GM19025 (cell line): ENCODE data around the gene TNRC18.
"Not testable (repeated sequence)": the region's sequence is repeated elsewhere in the genome, so short reads cannot be mapped to it uniquely, and the experiment has no call there.

Source experiments
- ATAC-seq: cut with Tn5 transposase; IDR thresholded peaks from one replicate; pipeline ENCODE4 v1.9.1; 2021; ENCODE audit warnings: mild to moderate bottlenecking, low read depth, moderate library complexity; ENCODE audit not compliant: unreplicated experiment

The TNRC18 gene

DNA sequence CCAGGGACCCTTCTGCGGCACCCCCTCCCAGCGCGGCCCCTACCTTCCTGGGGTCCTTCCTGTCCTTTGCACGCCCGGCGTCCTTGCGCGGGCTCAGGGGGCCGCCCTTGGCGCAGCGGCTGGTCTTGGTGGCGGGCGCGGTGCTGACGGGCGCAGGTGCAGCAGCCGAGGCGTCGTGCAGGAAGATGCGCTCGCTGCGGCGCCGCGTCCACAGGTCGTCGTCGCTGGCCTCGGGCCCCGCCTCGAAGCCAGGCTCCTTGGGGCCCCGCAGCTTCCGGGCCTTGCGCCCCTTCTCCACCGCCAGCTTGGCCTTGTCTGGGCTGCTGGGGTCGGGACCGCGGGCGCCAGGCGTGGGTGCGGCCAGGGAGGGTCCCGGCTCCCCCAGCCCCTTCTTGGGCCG, 91.1 kb downstream of the TNRC18 start:
- no peak for ATAC-seq

GRCh38 chr7:5330288-5330687, 93.3 kb downstream of the TNRC18 start:
- no peak for ATAC-seq

- ATAC-seq: no peak
These were observed 98.7 kb downstream of the TNRC18 start for GRCh38 chr7:5324961-5325360.

DNA sequence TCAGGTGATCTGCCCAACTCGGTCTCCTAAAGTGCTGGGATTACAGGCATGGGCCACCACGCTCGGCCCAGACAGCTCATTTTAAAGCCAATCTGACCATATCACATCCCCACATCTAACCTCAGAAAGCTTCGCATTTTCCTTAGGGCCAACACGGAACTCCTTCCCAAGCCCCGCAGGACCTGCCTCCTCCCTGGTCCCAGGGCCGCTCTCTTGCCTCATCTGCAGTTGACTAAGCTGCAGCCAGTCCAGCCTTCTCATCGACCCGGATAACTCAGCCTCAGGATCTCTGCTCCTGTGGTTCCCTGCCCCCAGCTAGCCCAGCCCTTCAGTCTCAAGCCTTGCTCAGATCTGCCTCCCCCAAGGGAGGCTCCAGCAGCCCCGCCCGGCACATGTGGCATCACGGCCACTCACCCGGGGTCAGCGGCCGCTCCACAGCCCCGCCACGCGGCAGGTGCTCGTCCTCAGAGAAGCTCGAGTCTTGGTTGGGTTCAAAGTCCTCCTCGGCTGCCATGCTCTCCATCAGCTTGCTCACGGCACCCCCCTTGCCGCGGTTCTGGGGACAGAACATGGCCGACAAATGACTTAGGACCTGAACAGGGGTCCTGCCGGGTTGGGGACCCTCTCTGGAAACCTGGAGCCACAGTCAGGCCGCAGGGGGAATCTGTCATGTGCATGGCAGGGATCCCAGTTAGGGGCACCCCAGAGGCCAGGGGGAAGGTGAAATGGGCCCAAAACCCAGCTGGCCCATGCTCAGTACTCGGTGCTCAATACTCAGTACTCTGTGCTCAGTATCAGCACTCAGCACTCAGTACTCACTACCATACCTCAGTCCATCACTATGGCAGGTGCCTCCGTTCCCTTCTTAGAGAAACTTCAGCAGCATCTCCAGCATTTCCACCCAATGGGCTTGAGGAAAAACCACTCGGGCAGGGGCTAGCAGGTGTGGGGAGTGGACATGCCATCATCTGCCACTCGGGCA, 99.5 kb downstream of the TNRC18 start:
- ATAC-seq: not testable (repeated sequence)

GRCh38 chr7:5322621-5323410, 100.8 kb downstream of the TNRC18 start:
- no peak for ATAC-seq

DNA sequence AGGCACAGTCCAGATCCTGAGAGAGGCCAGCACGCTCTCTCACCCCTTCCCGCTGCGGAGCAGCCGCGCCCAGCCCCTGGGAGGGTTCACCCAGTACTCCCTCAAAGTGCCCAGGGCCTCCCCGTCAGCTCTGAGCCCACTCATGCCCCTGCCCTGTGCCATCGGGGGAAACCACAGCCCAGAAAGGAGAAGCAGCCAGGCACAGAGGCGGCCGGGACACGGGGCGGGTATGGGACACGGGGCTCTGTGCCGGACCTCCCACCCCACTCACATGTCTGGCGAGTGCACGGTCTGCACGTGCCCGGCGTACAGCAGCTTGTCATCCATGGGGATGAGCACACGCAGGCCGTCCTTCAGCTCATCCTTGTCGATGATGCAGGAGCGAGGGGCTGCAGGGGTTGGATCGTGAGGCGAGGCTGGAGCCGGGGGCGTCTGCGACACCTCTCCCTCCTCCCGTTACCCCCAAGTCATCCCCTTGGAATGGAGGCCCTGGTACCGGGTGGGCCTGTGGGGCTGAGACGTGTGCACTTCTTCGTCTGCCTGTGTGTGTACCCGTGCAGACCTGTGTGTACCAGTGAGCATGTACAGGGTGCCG, 102.7 kb downstream of the TNRC18 start:
- ATAC-seq: no peak

DNA sequence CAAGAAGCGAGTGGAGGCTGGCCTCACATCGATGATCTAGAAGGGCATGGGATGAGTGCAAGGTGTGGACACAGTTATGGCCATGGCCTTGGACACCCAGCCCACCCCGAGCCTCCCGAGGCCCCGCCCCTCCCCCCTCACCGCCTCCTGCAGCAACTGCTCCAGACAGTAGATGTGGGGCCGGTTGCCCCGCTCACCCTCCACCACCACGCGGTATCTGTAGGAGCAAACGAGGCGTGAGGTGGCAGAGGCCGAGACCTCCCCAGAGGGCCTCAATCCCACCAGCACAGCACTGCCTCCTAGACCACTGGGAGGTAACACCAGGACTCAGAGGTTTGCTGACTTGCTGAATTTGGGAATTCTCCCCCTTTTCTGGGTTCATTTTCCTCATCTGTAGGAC, 103.2 kb downstream of the TNRC18 start:
- no peak for ATAC-seq

GRCh38 chr7:5318613-5319012, 105.0 kb downstream of the TNRC18 start:
- not testable (repeated sequence) for ATAC-seq

GRCh38 chr7:5315761-5316160, 107.9 kb downstream of the TNRC18 start:
- ATAC-seq: no peak

DNA sequence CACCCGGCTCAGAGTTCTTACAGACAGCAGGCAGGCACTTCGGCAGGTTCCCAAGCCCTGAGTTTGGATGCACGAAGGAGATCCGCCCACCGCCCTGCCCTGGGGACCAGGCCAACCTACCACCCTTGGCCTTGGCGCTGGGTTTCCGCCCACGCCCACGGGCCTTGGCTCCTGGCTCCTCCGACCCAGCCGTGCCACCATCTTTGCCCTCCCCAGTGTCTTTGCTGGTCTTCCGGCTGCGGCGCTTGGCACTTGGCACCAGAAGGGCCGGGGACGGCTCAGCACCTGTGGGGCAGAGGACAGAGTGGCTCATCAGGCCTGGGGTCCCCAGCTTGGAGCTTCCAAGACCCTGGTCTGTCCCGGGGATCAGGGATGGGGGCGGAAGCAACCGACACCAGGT, 108.8 kb downstream of the TNRC18 start:
- ATAC-seq: no peak

GRCh38 chr7:5313076-5313885, 110.4 kb downstream of the TNRC18 start:
- not testable (repeated sequence) for ATAC-seq

GRCh38 chr7:5312276-5313070, 111.2 kb downstream of the TNRC18 start:
- not testable (repeated sequence) for ATAC-seq

DNA sequence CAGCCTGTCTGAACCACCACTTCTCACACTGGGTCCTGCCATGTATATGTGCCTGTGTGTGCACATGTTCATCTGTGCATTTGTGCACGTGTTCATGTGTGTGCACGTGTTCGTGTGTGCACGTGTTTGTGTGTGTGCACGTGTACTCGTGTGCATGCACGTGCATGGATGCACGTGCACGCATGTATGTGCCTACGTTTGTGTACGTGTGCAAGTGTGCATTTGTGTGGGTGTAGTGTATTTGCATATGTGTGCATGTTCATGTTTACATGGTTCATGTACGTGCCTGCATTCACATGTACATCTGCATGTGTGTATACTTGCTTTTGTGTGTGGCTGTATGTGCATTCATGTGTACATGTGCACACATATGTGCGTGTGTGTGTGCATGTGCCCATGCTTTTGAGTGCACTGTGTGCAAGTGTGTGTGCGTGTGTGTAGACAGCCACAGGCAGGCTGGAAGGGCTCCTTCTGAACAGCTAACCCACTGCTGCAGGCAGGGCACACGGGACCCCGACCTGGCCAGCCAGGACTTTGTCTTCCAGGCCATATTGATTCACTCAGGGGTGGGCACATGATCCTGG, 112.7 kb downstream of the TNRC18 start:
- ATAC-seq: no peak

GRCh38 chr7:5309146-5309545, 114.5 kb downstream of the TNRC18 start:
- no peak for ATAC-seq

DNA sequence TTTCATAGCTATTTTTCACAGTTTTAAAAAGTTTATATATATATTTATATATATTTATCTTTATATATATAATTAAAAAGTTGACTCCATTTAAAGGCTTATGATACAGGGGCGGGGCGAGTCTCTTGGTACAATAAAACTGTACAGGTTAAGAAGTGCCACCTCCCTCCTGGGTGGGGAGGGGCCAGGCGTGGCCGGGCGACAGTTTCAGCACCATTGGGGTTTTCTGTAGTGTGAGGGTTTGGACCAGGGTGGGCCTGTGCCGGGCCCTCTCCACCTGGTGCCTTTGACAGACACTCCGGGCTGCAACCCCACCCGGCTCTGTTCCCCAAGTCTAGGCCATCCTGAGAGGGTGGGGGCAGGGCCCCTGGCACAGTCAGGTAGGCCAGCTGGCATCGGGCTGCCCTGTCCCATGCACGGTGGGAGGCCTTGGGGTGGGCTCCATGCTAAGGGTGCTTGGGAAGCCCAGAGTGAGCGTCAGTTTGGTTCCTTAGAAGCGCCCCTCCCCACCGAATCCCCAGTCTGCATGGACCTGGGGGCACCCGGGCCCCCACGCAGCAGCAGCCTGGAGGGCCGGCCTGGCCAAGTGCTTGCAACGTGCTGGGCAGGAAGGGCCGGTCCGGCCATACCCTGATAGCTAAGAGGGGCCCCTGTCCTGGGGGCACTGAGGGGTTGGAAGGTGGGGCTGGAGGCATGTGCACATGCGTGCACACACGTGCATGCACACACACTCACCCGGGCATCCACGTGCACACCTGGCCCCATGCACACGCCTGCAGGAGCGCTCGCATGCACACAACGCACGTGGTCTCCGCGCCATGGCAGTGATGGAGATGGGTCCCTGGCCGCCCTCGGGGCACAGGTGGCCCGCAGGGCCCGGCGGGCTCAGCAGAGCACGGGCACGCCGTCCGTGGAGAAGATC, 116.2 kb downstream of the TNRC18 start:
- not testable (repeated sequence) for ATAC-seq

- not testable (repeated sequence) for ATAC-seq
These were observed 118.6 kb downstream of the TNRC18 start for GRCh38 chr7:5305050-5305449.

GRCh38 chr7:5303591-5304505, 119.8 kb downstream of the TNRC18 start:
- no peak for ATAC-seq
